Measurements from ENCODE around the gene ACADVL. TPM values are rescaled to one million over a fixed set of nuclear protein-coding genes. Genes with fewer than 3 reads are reported as not detected.

The ACADVL gene
- total RNA-seq, 1 donor from 2014 or later: 86.7 TPM

GRCh38 chr17:7238420-7239090 lies 18.8 kb downstream of the ACADVL start:
- peak overlapping the region; percentile 86 for H3K9ac ChIP-seq
- Mint-ChIP-seq H3K4me1 (peaks cover 53% of the 10 kb centered on the region), H3K36me3 (peaks cover 25% of the 10 kb centered on the region), H3K27ac (peak overlapping the region; percentile 94), H3K27me3 (ENCODE audit: insufficient read depth, low read depth) (peaks cover 13% of the 10 kb centered on the region), H3K9me3 (no peaks in the 10 kb centered on the region), H3K4me3 (peak overlapping the region; percentile 99)
- no peak for TF ChIP-seq CTCF (IDR thresholded peaks at IDR 0.05)
- TF ChIP-seq EZH2phosphoT487 (IDR thresholded peaks at IDR 0.05): no peak
- TF ChIP-seq EZH2 (IDR thresholded peaks at IDR 0.05): no peak
- peak overlapping the region; percentile 74 for H3K4me2 ChIP-seq
- H2AFZ ChIP-seq (replicated peaks): no peak overlapping the region
- H3K27ac ChIP-seq: peak overlapping the region; percentile 64
- H3K27me3 ChIP-seq: no peaks in the 10 kb centered on the region
- peaks cover 73% of the 10 kb centered on the region for H3F3A ChIP-seq (ENCODE audit: low read depth)
- H3K4me1 ChIP-seq: peaks cover 18% of the 10 kb centered on the region
- DNase-seq (ENCODE audit: low spot score): peak; percentile 40
- H3K4me3 ChIP-seq: peak overlapping the region; percentile 99
- H3K36me3 ChIP-seq: no peaks in the 10 kb centered on the region
- peaks cover 28% of the 10 kb centered on the region for H4K20me1 ChIP-seq (ENCODE audit: low read depth)
- H3K9me3 ChIP-seq (ENCODE audit: low read depth): no peaks in the 10 kb centered on the region
- peaks cover 76% of the 10 kb centered on the region for H3K79me2 ChIP-seq (ENCODE audit: low read depth)

- peaks cover 28% of the 10 kb centered on the region for H4K20me1 ChIP-seq (ENCODE audit: low read depth)
- H3K27me3 Mint-ChIP-seq (ENCODE audit: insufficient read depth, low read depth): peaks cover 10% of the 10 kb centered on the region
- H3K4me1 ChIP-seq: peaks cover 18% of the 10 kb centered on the region
- peak within 1 kb of the TSS; percentile 94 for H3K27ac Mint-ChIP-seq
- peaks cover 24% of the 10 kb centered on the region for H3K36me3 Mint-ChIP-seq
- no peaks in the 10 kb centered on the region for H3K27me3 ChIP-seq
- H3K4me3 Mint-ChIP-seq: peak within 1 kb of the TSS; percentile 99
- H3F3A ChIP-seq (ENCODE audit: low read depth): peaks cover 74% of the 10 kb centered on the region
- H3K27ac ChIP-seq: peak within 1 kb of the TSS; percentile 64
- no peaks in the 10 kb centered on the region for H3K36me3 ChIP-seq
- TF ChIP-seq EZH2 (IDR thresholded peaks at IDR 0.05) (no peak), EZH2phosphoT487 (IDR thresholded peaks at IDR 0.05) (no peak), CTCF (IDR thresholded peaks at IDR 0.05) (no peak)
- no peak within 1 kb of the TSS for H2AFZ ChIP-seq (replicated peaks)
- peaks cover 69% of the 10 kb centered on the region for H3K79me2 ChIP-seq (ENCODE audit: low read depth)
- peak; percentile 100 for DNase-seq (ENCODE audit: low spot score)
- H3K4me2 ChIP-seq: peak within 1 kb of the TSS; percentile 83
- no peaks in the 10 kb centered on the region for H3K9me3 ChIP-seq (ENCODE audit: low read depth)
- H3K4me1 Mint-ChIP-seq: peaks cover 50% of the 10 kb centered on the region
- no peaks in the 10 kb centered on the region for H3K9me3 Mint-ChIP-seq
- H3K9ac ChIP-seq: peak within 1 kb of the TSS; percentile 86
- peak within 1 kb of the TSS; percentile 99 for H3K4me3 ChIP-seq
Measured at GRCh38 chr17:7239091-7240027, 19.6 kb downstream of the ACADVL start, which contains the start of gene PHF23. Gene PHF23, minus strand, starts transcription at chr17:7239457. Its CDS starts 178 bp downstream, at chr17:7239279.

GRCh38 chr17:7240375-7240774 lies 20.6 kb downstream of the ACADVL start:
- no peaks in the 10 kb centered on the region for H3K36me3 ChIP-seq
- TF ChIP-seq EZH2phosphoT487 (IDR thresholded peaks at IDR 0.05) (no peak), CTCF (IDR thresholded peaks at IDR 0.05) (no peak), EZH2 (IDR thresholded peaks at IDR 0.05) (no peak)
- Mint-ChIP-seq H3K4me3 (peak overlapping the region; percentile 99), H3K27me3 (ENCODE audit: insufficient read depth, low read depth) (peaks cover 7% of the 10 kb centered on the region), H3K9me3 (no peaks in the 10 kb centered on the region), H3K36me3 (peaks cover 28% of the 10 kb centered on the region), H3K4me1 (peaks cover 45% of the 10 kb centered on the region), H3K27ac (no peak overlapping the region)
- H3F3A ChIP-seq (ENCODE audit: low read depth): peaks cover 73% of the 10 kb centered on the region
- H3K4me1 ChIP-seq: peaks cover 18% of the 10 kb centered on the region
- no peaks in the 10 kb centered on the region for H3K9me3 ChIP-seq (ENCODE audit: low read depth)
- no peaks in the 10 kb centered on the region for H3K27me3 ChIP-seq
- H3K27ac ChIP-seq: no peak overlapping the region
- H3K9ac ChIP-seq: no peak overlapping the region
- DNase-seq (ENCODE audit: low spot score): no peak
- H3K4me2 ChIP-seq: peak overlapping the region; percentile 83
- H2AFZ ChIP-seq (replicated peaks): no peak overlapping the region
- peaks cover 22% of the 10 kb centered on the region for H4K20me1 ChIP-seq (ENCODE audit: low read depth)
- H3K4me3 ChIP-seq: peak overlapping the region; percentile 82
- H3K79me2 ChIP-seq (ENCODE audit: low read depth): peaks cover 64% of the 10 kb centered on the region
